Measurements from ENCODE around the gene LRRTM2.
A peak's percentile ranks its signal among the peaks of the same experiment; 100 is the strongest.
"Not testable (repeated sequence)": the region's sequence is repeated elsewhere in the genome, so short reads cannot be mapped to it uniquely, and the experiment has no call there.

The LRRTM2 gene

GRCh38 chr5:138874771-138875551 lies at the start of gene LRRTM2:
Gene LRRTM2 (minus strand): TSS chr5:138875335. CDS start chr5:138874911, 424 bp downstream.
- peak; percentile 93 for DNase-seq (ENCODE audit: low spot score)

- DNase-seq (ENCODE audit: low spot score): no peak
Observed at GRCh38 chr5:138922494-138922893, 47.4 kb upstream of the LRRTM2 start.

- DNase-seq (ENCODE audit: low spot score): not testable (repeated sequence)
Observed at GRCh38 chr5:138921362-138921761, 46.2 kb upstream of the LRRTM2 start.

- DNase-seq (ENCODE audit: low spot score): no peak
Observed at GRCh38 chr5:138920181-138920580, 45.0 kb upstream of the LRRTM2 start.

- DNase-seq (ENCODE audit: low spot score): no peak
Observed at GRCh38 chr5:138918686-138919085, 43.6 kb upstream of the LRRTM2 start.

- DNase-seq (ENCODE audit: low spot score): no peak
Observed at GRCh38 chr5:138914338-138914737, 39.2 kb upstream of the LRRTM2 start.

GRCh38 chr5:138913773-138914172 lies 38.6 kb upstream of the LRRTM2 start:
- DNase-seq (ENCODE audit: low spot score): no peak

GRCh38 chr5:138912093-138912492 lies 37.0 kb upstream of the LRRTM2 start:
- DNase-seq (ENCODE audit: low spot score): no peak

- no peak for DNase-seq (ENCODE audit: low spot score)
Observed at GRCh38 chr5:138911441-138911840, 36.3 kb upstream of the LRRTM2 start.

GRCh38 chr5:138910546-138911185 lies 35.5 kb upstream of the LRRTM2 start:
- no peak for DNase-seq (ENCODE audit: low spot score)

- DNase-seq (ENCODE audit: low spot score): no peak
Observed at GRCh38 chr5:138909734-138910133, 34.6 kb upstream of the LRRTM2 start.

- DNase-seq (ENCODE audit: low spot score): no peak
Observed at GRCh38 chr5:138905541-138905940, 30.4 kb upstream of the LRRTM2 start.

GRCh38 chr5:138903130-138903775 lies 28.1 kb upstream of the LRRTM2 start:
- no peak for DNase-seq (ENCODE audit: low spot score)

GRCh38 chr5:138901716-138902115 lies 26.6 kb upstream of the LRRTM2 start:
- DNase-seq (ENCODE audit: low spot score): peak; percentile 75

GRCh38 chr5:138900281-138900965 lies 25.3 kb upstream of the LRRTM2 start:
- no peak for DNase-seq (ENCODE audit: low spot score)

GRCh38 chr5:138898742-138899141 lies 23.6 kb upstream of the LRRTM2 start:
- no peak for DNase-seq (ENCODE audit: low spot score)

GRCh38 chr5:138898299-138898698 lies 23.2 kb upstream of the LRRTM2 start:
- no peak for DNase-seq (ENCODE audit: low spot score)

GRCh38 chr5:138895918-138896317 lies 20.8 kb upstream of the LRRTM2 start:
- DNase-seq (ENCODE audit: low spot score): no peak

- DNase-seq (ENCODE audit: low spot score): no peak
Observed at GRCh38 chr5:138890644-138891043, 15.5 kb upstream of the LRRTM2 start.

- no peak for DNase-seq (ENCODE audit: low spot score)
Observed at GRCh38 chr5:138889994-138890393, 14.9 kb upstream of the LRRTM2 start.

- DNase-seq (ENCODE audit: low spot score): no peak
Observed at GRCh38 chr5:138884554-138884953, 9.4 kb upstream of the LRRTM2 start.

- no peak for DNase-seq (ENCODE audit: low spot score)
Observed at GRCh38 chr5:138884094-138884493, 9.0 kb upstream of the LRRTM2 start.
